Aorta (tissue), 5 donors: ENCODE data around the gene AFG1L. TPM values are rescaled to one million over a fixed set of nuclear protein-coding genes. Genes with fewer than 3 reads are reported as not detected.
"Not testable (repeated sequence)": the region's sequence is repeated elsewhere in the genome, so short reads cannot be mapped to it uniquely, and the experiment has no call there.

Source experiments
- ATAC-seq: fragments of 200-7000 bp; cut with Tn5 transposase; one replicate; pipeline ENCODE4 v1.9.1; 2022; ENCODE audit warnings: moderate library complexity; ENCODE audit not compliant: low FRiP score
- DNase-seq, 2 donors: peaks; one replicate each; pipeline ENCODE4 v3.0.0-alpha.2; 2020
- H3K27ac ChIP-seq, 2 donors: one replicate each; pipeline ENCODE4 v1.5.1; 2013; ENCODE audit warnings: low read length in 2 of 2, mild to moderate bottlenecking in 2 of 2, moderate library complexity in 2 of 2, control low read depth in 1 of 2, inconsistent platforms in 1 of 2, low read depth in 1 of 2
- H3K27me3 ChIP-seq, 2 donors: one replicate each; pipeline ENCODE4 v1.6.1; 2013; ENCODE audit warnings: control low read depth in 1 of 2, low read length in 1 of 2, mild to moderate bottlenecking in 1 of 2, moderate library complexity in 1 of 2; ENCODE audit not compliant: insufficient read depth in 2 of 2, control insufficient read depth in 1 of 2
- H3K36me3 ChIP-seq, 2 donors: one replicate each; pipeline ENCODE4 v1.6.1; 2013; ENCODE audit warnings: control low read depth in 1 of 2, low read length in 1 of 2, mild to moderate bottlenecking in 1 of 2; ENCODE audit not compliant: insufficient read depth in 2 of 2, control insufficient read depth in 1 of 2
- H3K4me1 ChIP-seq, 2 donors: one replicate each; pipeline ENCODE4 v1.6.1; 2013; ENCODE audit warnings: low read length in 2 of 2, control low read depth in 1 of 2, mild to moderate bottlenecking in 1 of 2, moderate library complexity in 1 of 2; ENCODE audit not compliant: insufficient read depth in 2 of 2, control insufficient read depth in 1 of 2
- H3K4me3 ChIP-seq, 2 donors: one replicate each; pipeline ENCODE4 v1.5.1; 2013; ENCODE audit warnings: low read length in 2 of 2, control low read depth in 1 of 2, mild to moderate bottlenecking in 1 of 2
- H3K9me3 ChIP-seq: one replicate; pipeline ENCODE4 v1.6.1; 2013; ENCODE audit warnings: mild to moderate bottlenecking, low read length; ENCODE audit not compliant: control insufficient read depth
- WGBS, 2 donors: extraction: QIAGEN DNeasy Blood & Tissue Kit; methylation state at CpG; one replicate each; pipeline ENCODE4 v1.1.7; 2013; 5-methylcytosine and 5-hydroxymethylcytosine counted together
- intact Hi-C, 2 donors: fragments of 100-400 bp; cut with DNase I; formaldehyde crosslinking; loops; one replicate each; pipeline versions ENCODE4 v1.14.2 to v1.15.0; 2022
- polyA plus RNA-seq, 2 donors: library from polyadenylated mRNA; stranded (reverse); fragments of 200-250 nt; gene quantifications; one replicate each; pipeline ENCODE4 v1.2.3, GENCODE V29; 2013
- total RNA-seq, 2 donors: library from RNA; stranded (reverse); fragmentation: NEBNext Ultra II Directional; extraction: Animal tissue kit (Norgen Biotek cat#: 25700); gene quantifications; one replicate each; pipeline ENCODE4 v1.2.1, GENCODE V29; 2021
- donor health status: healthy with polysubstance abuse.
- donor health status: Bipolar disorder and iron deficiency.
- donor health status: DM: no; HTN: no; CAD: no.
- donor health status: DM: no; HTN: no; CAD: no.
- donor health status: DM: yes; HTN: yes; CAD: no.

The AFG1L gene
- total and polyA plus RNA-seq, 4 donors = 0.95 to 9.8 (median 5.4) TPM

DNA sequence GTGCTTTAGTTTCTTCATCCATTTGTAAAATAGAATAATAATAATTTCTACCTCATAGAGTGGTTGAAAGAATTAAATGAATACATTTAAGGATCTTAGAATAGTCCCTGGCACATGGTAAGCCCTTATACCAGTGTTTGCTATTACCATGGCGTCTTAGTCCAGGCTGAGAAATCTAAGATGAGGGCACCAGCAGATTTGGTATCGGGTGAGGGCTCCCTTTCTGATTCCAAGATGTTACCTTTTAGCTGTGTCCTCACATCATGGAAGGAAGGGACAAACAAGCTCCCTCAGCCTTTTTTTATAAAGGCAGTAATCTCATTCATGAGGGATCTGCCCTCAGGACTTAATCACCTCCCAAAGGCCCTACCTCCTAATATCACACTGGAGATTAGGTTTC is 141.9 kb downstream of the AFG1L start:
- DNase-seq = no peak
- WGBS, 2 donors = 95 to 98% methylated on average over 2 of the region's 2 CpGs
- Histone ChIP-seq H3K4me1 (no peaks in the 10 kb centered on the region), H3K9me3 (peaks cover 2% of the 10 kb centered on the region), H3K36me3 (no peaks in the 10 kb centered on the region), H3K4me3 (no peak overlapping the region), H3K27me3 (no peaks in the 10 kb centered on the region), H3K27ac (no peak overlapping the region)
- ATAC-seq = no peak
- intact Hi-C loops = no loop called here

DNA sequence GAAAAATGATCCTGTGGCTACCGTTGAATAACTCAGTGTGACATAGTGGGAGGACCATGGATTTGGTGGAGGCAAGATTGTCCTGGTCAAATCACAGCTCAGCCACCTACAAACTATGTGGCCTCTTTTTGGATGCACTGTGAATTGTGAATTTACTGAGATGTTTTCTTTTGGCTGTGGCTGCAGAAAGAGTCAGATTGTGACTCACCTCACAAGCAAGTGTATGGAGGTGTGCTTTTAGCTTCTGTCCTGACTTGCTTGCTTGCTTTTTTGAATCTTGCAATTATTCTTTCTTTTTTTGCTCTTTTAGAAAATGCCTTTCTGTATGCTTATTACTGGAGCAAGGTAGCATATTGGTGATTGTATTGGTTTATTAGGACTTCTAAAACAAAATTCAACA is 143.0 kb downstream of the AFG1L start:
- Histone ChIP-seq H3K27ac (no peak overlapping the region), H3K36me3 (no peaks in the 10 kb centered on the region), H3K4me3 (no peak overlapping the region), H3K9me3 (peaks cover 2% of the 10 kb centered on the region), H3K4me1 (no peaks in the 10 kb centered on the region), H3K27me3 (no peaks in the 10 kb centered on the region)
- no peak for DNase-seq
- intact Hi-C loops = no loop called here
- ATAC-seq = no peak
- 81 to 90% methylated on average over 1 of the region's 1 CpG for WGBS, 2 donors

DNA sequence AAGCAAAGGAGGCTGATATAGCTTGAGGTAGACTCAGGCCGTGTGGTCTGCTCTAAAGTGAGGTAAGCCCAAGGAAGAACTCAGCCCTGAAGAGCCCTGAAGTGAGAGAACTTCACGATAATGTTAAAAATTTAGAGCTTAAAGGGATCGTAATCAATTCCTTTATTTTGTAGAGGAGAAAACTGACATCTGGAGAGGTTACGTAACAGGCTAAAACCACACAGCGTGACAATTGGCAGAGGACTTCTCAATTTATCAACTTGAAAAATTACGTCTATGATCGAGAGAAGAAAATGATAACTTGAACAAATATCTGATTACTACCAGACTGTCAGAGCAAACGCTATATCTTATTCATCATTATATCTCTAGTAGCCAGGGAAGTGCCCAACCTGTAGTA is 144.1 kb downstream of the AFG1L start:
- Histone ChIP-seq H3K27ac (no peak overlapping the region), H3K27me3 (no peaks in the 10 kb centered on the region), H3K36me3 (no peaks in the 10 kb centered on the region), H3K4me1 (no peaks in the 10 kb centered on the region), H3K4me3 (no peak overlapping the region), H3K9me3 (peaks cover 2% of the 10 kb centered on the region)
- DNase-seq = no peak
- no peak for ATAC-seq
- 76% methylated on average over 8 of the region's 8 CpGs for WGBS, 2 donors
- intact Hi-C loops = no loop called here

DNA sequence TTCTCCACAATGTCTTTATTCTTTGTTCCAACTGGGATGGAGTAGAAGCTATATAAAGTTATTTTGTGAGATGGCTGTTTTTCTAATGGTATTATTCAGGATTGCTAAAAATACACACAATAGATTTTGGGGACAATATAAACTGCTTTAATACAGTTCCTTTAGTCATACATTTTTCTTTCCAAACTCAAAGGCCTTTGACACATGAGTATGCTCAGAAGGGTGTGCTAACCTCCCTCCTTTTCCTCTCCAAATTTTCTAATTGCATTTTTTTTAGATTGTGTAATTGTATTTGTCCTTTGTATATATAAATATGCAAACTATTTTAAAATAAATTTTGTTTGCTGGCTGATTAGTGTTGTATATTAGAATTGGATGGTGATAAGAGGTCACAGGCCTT is 146.3 kb downstream of the AFG1L start:
- no peak overlapping the region for H3K4me3 ChIP-seq
- H3K36me3 ChIP-seq = no peaks in the 10 kb centered on the region
- DNase-seq (no peak), ATAC-seq (no peak)
- intact Hi-C loops = no loop called here
- no peaks in the 10 kb centered on the region for H3K9me3 ChIP-seq
- no peaks in the 10 kb centered on the region for H3K4me1 ChIP-seq
- no peaks in the 10 kb centered on the region for H3K27me3 ChIP-seq
- H3K27ac ChIP-seq = no peak overlapping the region

DNA sequence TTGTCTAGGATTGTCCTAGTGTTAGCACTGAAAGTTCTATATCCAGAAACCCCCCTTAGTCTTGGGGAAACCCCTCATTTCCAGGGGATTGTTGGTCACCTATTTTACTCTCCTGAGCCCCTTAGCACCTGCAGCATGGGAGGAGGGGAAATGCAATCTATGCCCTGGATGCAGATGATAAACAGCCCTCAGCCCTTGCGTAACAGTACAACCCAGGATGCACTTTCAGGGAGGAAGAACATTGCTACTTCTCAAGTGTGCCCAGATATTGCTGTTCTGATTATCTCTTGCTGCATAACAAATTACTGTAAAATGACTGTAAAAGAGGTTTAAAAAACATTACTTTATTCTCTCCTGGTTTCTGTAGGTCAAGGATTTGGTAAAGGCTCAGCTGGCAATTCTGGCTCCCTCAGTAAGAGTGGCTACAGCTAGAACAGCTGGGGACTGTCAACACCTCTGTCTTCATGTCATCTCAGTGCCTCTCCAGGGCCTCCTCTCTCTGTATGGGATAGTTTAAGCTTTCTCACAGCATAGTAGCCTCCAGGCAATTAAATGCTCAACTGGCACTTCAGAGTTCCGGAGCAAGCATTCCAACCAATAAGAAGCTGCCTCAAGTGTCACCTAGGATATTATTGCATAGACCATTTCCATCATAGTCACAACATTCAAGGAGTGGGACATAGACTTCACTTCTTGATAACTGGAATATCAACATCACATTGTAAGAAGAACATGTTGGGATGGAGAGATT is 148.1 kb downstream of the AFG1L start:
- Histone ChIP-seq H3K9me3 (no peaks in the 10 kb centered on the region), H3K36me3 (no peaks in the 10 kb centered on the region), H3K4me1 (no peaks in the 10 kb centered on the region), H3K4me3 (no peak overlapping the region), H3K27ac (no peak overlapping the region), H3K27me3 (no peaks in the 10 kb centered on the region)
- ATAC-seq (no peak), DNase-seq (no peak)
- intact Hi-C loops = no loop called here
- WGBS, 2 donors = 96% methylated on average over 2 of the region's 2 CpGs

DNA sequence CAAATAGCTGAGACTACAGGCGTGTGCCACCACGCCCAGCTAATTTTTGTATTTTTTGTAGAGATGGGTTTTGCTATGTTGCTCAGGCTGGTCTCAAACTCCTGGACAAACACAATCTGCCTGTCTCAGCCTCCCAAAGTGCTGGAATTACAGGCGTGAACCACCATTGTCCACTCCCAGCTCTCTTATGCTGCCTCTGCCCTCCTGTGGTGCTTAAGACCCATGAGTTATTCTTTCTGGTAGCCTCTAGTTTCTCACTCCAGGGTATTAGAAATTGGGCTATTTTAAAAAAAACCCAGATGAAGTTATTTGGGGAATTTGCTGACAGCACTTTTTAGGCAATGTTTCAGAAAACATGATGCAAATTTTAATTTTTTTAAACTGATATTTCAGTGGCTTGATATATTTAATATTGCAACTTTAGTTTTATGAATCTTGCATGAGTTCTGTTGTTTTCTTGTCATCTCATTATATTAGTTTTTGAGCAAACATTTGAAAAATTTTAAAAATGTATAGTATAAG is 151.8 kb downstream of the AFG1L start:
- Histone ChIP-seq H3K27me3 (no peaks in the 10 kb centered on the region), H3K4me3 (no peak overlapping the region), H3K36me3 (no peaks in the 10 kb centered on the region), H3K27ac (no peak overlapping the region), H3K4me1 (no peaks in the 10 kb centered on the region), H3K9me3 (no peaks in the 10 kb centered on the region)
- no peak for DNase-seq
- ATAC-seq = no peak
- intact Hi-C loops = no loop called here
- WGBS, 2 donors = 94% methylated on average over 3 of the region's 3 CpGs

DNA sequence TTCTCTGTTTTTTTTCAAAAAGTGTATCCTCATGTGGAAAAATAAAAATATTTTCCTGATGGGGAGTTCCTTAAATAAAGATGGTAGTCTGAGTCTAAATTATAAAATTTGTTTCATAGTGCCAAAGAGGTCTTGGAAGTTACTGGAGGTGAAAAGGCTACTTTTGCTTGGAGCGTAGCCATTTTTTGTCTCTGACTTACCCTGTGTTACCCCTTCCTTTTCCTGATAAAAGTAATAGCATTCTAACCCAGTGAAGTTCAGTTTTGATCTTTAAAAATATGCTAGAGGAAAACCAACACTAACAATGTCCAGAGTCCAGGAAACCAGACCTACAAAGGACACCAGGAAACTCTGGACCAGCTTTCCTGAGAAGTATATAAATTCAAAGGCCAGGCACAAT is 153.6 kb downstream of the AFG1L start:
- ATAC-seq = no peak
- WGBS, 2 donors = 93 to 99% methylated on average over 1 of the region's 1 CpG
- intact Hi-C loops = no loop called here

DNA sequence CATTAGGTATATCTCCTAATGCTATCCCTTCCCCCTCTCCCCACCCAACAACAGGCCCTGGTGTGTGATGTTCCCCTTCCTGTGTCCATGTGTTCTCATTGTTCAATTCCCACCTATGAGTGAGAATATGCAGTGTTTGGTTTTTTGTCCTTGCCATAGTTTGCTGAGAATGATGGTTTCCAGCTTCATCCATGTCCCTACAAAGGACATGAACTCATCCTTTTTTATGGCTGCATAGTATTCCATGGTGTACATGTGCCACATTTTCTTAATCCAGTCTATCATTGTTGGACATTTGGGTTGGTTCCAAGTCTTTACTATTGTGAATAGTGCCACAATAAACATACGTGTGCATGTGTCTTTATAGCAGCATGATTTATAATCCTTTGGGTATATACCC is 154.9 kb downstream of the AFG1L start:
- H3K27me3 ChIP-seq, DNase-seq, H3K27ac ChIP-seq, H3K36me3 ChIP-seq, ATAC-seq, H3K4me1 ChIP-seq, H3K9me3 ChIP-seq, intact Hi-C loops, H3K4me3 ChIP-seq: not testable (repeated sequence)
- 100% methylated on average over 1 of the region's 1 CpG; no CpG with 5 or more reads in 1 of the 2 donors for WGBS, 2 donors

More for the DNA sequence above, 153.6 kb downstream of the AFG1L start:
- Histone ChIP-seq H3K27ac (no peak overlapping the region), H3K36me3 (no peaks in the 10 kb centered on the region), H3K9me3 (no peaks in the 10 kb centered on the region), H3K4me3 (no peak overlapping the region), H3K27me3 (no peaks in the 10 kb centered on the region), H3K4me1 (peaks cover 0 to 2% of the 10 kb centered on the region in 2 donors)
- no peak for DNase-seq

DNA sequence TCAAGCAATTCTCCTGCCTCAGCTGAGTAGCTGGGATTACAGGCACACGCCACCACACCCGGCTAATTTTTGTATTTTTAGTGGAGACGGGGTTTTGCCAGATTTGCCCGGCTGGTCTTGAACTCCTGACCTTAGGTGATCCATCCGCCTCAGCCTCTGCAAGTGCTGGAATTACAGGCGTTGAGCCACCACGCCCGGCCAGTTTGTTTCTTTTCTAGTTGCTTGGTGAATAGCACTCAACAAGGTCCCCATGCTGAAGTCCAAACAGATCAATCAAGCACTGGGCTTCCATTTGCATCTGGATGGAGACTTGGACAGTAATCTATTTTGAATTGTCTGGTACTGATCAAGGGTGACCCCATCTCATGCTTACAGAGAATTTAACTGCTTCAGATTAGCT is 157.0 kb downstream of the AFG1L start:
- H3K27ac ChIP-seq = no peak overlapping the region
- ATAC-seq (no peak), DNase-seq (no peak)
- H3K4me1 ChIP-seq = peaks cover 0 to 2% of the 10 kb centered on the region in 2 donors
- intact Hi-C loops = no loop called here
- H3K36me3 ChIP-seq = no peaks in the 10 kb centered on the region
- 95% methylated on average over 8 of the region's 8 CpGs for WGBS, 2 donors
- H3K27me3 ChIP-seq = no peaks in the 10 kb centered on the region
- no peaks in the 10 kb centered on the region for H3K9me3 ChIP-seq
- no peak overlapping the region for H3K4me3 ChIP-seq
